Ishikawa (cell line): ENCODE results near the gene CD58.

ENCODE experiments used
- CEBPB ChIP-seq: IDR thresholded peaks from 2 replicates; pipeline ENCODE4 v1.6.1; 2012
- CREB1 ChIP-seq: IDR thresholded peaks from 2 replicates; pipeline ENCODE4 v1.6.1; 2012; ENCODE audit warnings: low read depth
- EGR1 ChIP-seq: IDR thresholded peaks from 2 replicates; pipeline ENCODE4 v1.6.1; 2012
- EP300 ChIP-seq: IDR thresholded peaks from 2 replicates; pipeline ENCODE4 v1.6.1; 2012; ENCODE audit warnings: borderline replicate concordance
- FOXM1 ChIP-seq: IDR thresholded peaks from 2 replicates; pipeline ENCODE4 v1.6.1; 2012; ENCODE audit warnings: low read depth, borderline replicate concordance
- NFIC ChIP-seq: IDR thresholded peaks from 2 replicates; pipeline ENCODE4 v1.6.1; 2012
- RAD21 ChIP-seq: IDR thresholded peaks from 2 replicates; pipeline ENCODE4 v1.6.1; 2012; ENCODE audit warnings: low read depth
- TAF1 ChIP-seq: IDR thresholded peaks from 2 replicates; pipeline ENCODE4 v1.6.1; 2012; ENCODE audit warnings: low read depth, mild to moderate bottlenecking
- TCF12 ChIP-seq: IDR thresholded peaks from 2 replicates; pipeline ENCODE4 v1.6.1; 2012; ENCODE audit warnings: low read depth
- TEAD4 ChIP-seq: IDR thresholded peaks from 2 replicates; pipeline ENCODE4 v1.6.1; 2012
- YY1 ChIP-seq: IDR thresholded peaks from 2 replicates; pipeline ENCODE4 v1.6.1; 2012; ENCODE audit warnings: low read depth
- ZBTB7A ChIP-seq: IDR thresholded peaks from 2 replicates; pipeline ENCODE4 v1.6.1; 2012; ENCODE audit warnings: low read depth
- TF ChIP-seq, protein P1 (sequence below): IDR thresholded peaks from 2 replicates; pipeline ENCODE4 v1.6.1; 2012
- TF ChIP-seq, protein P2 (sequence below): IDR thresholded peaks from 2 replicates; pipeline ENCODE4 v1.6.1; 2012; ENCODE audit warnings: low read depth, mild to moderate bottlenecking
- TF ChIP-seq, protein P3 (sequence below): IDR thresholded peaks from 2 replicates; pipeline ENCODE4 v1.6.1; 2012

Gene CD58

DNA sequence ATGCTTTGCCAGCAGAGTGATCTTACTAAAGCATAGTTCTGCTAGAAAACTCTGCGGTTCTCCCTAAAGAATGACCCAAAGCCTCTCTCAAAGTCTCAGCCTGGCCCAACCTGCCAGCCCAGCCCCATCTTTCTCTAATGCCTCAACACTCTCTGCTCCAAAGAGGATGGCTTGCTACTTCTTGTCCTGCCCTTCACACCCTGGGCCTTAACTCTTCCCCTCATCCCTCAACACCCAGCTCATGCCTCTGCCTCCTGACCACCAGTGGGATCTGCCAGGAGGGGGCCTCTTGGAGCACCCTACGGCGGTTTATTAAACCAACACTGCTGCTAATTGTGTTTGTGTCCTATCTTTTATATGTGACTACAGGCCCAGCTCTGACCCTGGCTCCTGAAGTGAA lies 52.4 kb downstream of the CD58 start:
- TF ChIP-seq EGR1 (no peak), EP300 (no peak), NFIC (no peak), CREB1 (no peak), ZBTB7A (no peak), TCF12 (no peak)
- TF ChIP-seq, protein P1, sequence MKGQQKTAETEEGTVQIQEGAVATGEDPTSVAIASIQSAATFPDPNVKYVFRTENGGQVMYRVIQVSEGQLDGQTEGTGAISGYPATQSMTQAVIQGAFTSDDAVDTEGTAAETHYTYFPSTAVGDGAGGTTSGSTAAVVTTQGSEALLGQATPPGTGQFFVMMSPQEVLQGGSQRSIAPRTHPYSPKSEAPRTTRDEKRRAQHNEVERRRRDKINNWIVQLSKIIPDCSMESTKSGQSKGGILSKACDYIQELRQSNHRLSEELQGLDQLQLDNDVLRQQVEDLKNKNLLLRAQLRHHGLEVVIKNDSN: no peak

DNA sequence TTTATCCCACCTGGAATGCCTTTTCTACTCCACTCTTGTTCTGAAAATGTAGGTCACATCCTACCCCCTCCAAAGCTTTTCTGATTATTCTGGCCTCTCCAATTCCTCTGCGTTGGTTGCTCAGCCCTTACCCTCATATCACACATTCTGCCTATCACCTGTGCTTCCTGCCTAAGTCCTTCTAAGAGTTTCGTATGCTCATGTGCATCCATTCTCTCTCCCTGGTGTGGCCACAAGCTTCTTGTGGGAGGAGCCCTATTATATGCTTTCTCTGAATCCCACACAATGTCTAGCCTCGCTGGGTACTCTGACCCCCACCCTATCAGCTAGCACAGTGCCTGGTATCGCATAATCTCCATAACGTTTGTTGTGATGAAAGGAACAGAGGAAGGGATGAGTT lies 54.2 kb downstream of the CD58 start:
- TF ChIP-seq TCF12 (no peak), TEAD4 (no peak), EP300 (no peak), CEBPB (no peak), ZBTB7A (no peak), NFIC (no peak), RAD21 (no peak), EGR1 (no peak), YY1 (no peak), FOXM1 (no peak), CREB1 (no peak)
- TF ChIP-seq, protein P2, sequence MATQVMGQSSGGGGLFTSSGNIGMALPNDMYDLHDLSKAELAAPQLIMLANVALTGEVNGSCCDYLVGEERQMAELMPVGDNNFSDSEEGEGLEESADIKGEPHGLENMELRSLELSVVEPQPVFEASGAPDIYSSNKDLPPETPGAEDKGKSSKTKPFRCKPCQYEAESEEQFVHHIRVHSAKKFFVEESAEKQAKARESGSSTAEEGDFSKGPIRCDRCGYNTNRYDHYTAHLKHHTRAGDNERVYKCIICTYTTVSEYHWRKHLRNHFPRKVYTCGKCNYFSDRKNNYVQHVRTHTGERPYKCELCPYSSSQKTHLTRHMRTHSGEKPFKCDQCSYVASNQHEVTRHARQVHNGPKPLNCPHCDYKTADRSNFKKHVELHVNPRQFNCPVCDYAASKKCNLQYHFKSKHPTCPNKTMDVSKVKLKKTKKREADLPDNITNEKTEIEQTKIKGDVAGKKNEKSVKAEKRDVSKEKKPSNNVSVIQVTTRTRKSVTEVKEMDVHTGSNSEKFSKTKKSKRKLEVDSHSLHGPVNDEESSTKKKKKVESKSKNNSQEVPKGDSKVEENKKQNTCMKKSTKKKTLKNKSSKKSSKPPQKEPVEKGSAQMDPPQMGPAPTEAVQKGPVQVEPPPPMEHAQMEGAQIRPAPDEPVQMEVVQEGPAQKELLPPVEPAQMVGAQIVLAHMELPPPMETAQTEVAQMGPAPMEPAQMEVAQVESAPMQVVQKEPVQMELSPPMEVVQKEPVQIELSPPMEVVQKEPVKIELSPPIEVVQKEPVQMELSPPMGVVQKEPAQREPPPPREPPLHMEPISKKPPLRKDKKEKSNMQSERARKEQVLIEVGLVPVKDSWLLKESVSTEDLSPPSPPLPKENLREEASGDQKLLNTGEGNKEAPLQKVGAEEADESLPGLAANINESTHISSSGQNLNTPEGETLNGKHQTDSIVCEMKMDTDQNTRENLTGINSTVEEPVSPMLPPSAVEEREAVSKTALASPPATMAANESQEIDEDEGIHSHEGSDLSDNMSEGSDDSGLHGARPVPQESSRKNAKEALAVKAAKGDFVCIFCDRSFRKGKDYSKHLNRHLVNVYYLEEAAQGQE: no peak
- TF ChIP-seq, protein P3, sequence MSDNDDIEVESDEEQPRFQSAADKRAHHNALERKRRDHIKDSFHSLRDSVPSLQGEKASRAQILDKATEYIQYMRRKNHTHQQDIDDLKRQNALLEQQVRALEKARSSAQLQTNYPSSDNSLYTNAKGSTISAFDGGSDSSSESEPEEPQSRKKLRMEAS: no peak
- TF ChIP-seq, protein P1: no peak

DNA sequence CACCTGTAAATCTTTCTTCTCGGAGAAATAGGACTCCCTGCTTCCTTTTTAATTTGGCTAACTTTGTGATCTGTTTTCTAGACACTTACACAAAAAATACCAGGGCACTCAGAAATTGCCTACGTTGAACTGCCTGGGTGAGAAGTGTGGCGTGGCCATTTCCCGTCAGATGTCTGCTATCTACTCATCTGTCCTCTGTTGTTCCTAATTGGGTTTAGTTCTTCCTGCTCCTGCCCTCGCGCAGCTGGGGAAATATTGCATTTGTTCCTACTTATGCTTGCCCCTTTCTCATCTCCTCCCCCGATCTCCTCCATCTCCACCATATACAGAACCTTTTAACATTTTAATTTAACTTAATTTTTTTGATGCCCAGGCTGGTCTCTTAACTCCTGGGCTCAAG lies 55.1 kb downstream of the CD58 start:
- no peak for TF ChIP-seq CEBPB
- TF ChIP-seq TAF1: no peak
- no peak for TF ChIP-seq EGR1
- TF ChIP-seq, protein P2: no peak
- TF ChIP-seq, protein P3: no peak
- no peak for TF ChIP-seq TCF12
- TF ChIP-seq CREB1: no peak
- TF ChIP-seq ZBTB7A: no peak
- TF ChIP-seq YY1: no peak
- no peak for TF ChIP-seq FOXM1
- TF ChIP-seq NFIC: no peak
- TF ChIP-seq EP300: no peak
- no peak for TF ChIP-seq TEAD4
- TF ChIP-seq, protein P1: no peak
- no peak for TF ChIP-seq RAD21

DNA sequence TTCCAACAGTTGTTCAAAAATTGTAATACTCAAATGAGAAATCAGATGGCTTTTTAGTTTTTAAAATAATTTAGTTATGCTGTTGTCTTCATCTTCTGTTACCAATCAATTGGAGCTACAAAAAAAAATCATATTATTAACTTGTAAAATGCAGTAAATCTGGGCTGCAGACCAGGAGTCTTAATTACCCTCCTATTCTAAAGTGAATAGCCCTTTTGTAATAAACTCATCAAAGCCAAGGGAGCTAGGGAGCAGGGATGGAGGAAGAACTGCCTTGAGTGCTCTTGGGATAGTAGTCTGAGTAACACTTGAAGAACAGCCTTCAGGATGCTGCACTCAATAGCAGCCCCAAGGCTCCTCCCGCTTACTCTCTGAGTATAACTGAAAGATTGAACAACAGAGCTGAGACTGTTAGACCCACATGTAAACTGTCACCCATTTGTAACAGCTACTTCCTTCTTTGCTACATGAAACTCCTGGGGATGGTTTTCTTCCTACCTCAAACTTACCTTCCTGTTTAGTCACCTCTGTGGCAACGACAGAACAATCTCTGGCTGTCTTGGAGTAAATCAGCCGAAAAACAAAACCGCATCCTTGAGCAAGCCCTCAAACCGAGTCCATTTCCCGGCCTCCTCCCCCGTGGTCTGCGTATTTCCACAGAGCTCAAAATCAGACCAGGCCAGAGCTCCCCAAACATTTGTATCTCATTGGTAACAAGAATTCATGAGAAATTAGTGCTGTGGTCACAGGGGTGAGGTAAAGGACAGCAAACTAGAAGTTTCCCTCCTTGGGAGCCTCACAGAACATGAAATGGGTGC lies 55.9 kb downstream of the CD58 start:
- TF ChIP-seq EP300: no peak
- TF ChIP-seq, protein P3: no peak

DNA sequence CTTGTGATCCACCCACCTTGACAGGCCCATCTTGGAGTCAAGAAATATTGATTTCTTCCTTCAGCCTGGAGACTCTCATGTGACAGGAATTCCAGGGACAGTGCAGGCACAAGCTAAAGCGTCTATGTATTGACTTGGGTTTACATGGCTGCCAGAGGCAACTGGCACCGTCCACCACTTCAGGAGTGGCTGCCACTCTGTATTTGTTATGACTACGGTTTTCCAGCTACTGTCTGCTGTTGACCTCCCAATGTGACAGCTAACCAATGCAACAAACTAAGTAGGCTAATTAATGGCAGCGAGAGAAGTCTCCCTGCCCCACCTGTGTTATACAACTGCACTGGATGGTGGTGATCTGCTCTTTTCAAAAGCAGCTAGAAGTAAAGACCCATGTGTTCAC lies 56.9 kb downstream of the CD58 start:
- no peak for TF ChIP-seq CEBPB
- TF ChIP-seq YY1: no peak
- no peak for TF ChIP-seq CREB1
- TF ChIP-seq EGR1: no peak
- no peak for TF ChIP-seq TCF12
- TF ChIP-seq, protein P3: no peak
- TF ChIP-seq TEAD4: no peak
